HG03460 (cell line): ENCODE results near the gene SLC66A1.

Experiments
- ATAC-seq: cut with Tn5 transposase; IDR thresholded peaks from one replicate; pipeline ENCODE4 v1.9.1; 2021; ENCODE audit not compliant: unreplicated experiment

SLC66A1 gene

DNA sequence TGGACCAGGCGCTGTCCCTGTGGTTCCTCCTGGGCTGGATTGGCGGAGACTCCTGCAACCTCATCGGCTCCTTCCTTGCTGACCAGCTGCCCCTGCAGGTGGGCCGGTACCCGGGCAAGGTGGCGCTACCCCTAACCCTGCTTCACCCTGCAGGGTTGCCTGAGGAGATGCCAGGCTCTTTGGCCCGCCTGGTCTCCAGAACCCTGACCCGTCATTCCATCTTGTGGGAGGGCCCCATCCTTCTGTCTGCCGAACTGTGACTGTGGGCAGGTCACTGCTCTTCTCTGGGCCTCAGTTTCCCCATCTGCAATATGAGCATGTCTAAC lies 12.5 kb downstream of the SLC66A1 start:
- no peak for ATAC-seq

GRCh38 chr1:19325368-19325957 lies 13.3 kb downstream of the SLC66A1 start:
- ATAC-seq = no peak

- no peak for ATAC-seq
These were observed 14.0 kb downstream of the SLC66A1 start for GRCh38 chr1:19325958-19326747.

- no peak for ATAC-seq
These were observed 14.6 kb downstream of the SLC66A1 start for GRCh38 chr1:19326748-19327065.

DNA sequence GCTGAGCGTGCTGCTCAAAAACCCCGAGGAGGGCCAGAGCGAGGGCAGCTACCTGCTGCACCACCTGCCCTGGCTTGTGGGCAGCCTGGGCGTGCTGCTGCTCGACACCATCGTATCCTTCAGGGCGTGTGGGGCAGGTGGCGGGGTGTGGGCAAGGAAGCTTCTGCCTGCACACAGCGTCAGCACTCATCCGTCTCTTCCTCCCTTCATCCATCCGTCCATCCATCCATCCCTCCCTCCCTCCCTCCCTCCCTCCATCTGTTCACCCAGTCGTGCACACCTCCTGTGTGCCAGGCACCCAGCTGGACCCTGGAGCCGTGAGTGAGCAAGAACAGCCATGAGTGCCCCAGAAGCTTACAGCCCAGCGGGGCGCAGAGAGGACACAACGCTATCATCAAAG lies 15.2 kb downstream of the SLC66A1 start:
- ATAC-seq = no peak

DNA sequence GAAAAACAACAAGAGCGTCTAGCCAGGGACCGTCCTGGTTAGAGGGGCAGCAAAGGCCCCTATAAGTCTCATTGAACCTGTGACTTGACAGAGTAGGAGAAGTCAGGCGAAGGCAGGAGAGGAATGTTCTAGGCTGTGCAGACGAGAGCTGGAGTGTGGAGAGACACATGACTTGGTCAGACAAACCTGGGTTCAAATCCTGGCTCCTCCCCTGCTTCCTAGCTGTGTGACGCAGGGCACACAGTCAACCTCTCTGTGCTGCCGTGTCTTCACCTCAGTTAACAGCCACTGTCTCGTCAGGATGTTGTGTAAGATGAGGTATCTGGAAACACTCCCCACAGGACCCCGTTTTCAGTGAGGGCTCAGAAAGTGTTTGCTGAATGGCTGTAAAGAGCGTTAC lies 15.6 kb downstream of the SLC66A1 start:
- no peak for ATAC-seq

GRCh38 chr1:19328486-19328885 lies 16.4 kb downstream of the SLC66A1 start:
- ATAC-seq = no peak

DNA sequence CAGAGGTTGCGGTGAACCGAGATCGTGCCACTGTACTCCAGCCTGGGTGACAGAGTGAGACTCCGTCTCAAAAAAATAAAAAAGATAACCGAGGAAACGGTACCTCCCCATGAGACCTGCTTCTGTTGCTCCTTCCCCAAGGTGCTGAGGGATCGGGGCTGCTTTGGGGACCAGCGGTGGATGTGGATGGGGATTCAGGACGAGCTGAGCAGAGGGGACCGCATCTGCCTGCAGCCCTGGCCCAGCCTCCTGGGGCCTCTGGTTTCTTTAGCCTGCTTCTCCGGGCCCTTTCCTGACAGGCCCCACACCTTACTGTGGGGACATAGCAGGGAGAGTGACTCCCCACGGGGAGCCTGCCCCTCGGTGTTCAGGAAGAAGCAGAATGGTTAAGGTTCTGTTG lies 17.1 kb downstream of the SLC66A1 start:
- no peak for ATAC-seq

DNA sequence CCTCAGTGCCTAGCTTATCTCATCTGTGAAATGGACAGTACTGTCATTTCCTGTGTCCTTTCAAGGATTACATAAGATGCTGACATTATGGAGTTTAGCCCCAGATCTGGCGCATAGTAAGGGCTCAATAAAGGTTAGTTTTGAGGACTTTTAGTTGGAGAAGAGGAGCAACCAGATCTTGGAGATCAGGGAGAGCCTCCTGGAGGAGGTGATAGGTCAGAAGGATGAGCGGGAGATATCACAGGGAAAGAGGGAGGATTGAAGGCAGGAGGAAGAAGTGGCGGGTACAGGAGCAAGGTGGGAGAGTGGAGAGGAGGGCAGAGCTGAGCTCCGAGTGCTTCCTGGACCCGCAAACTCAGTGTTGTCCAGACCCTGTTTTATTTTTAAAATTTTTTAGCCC lies 17.5 kb downstream of the SLC66A1 start:
- no peak for ATAC-seq

DNA sequence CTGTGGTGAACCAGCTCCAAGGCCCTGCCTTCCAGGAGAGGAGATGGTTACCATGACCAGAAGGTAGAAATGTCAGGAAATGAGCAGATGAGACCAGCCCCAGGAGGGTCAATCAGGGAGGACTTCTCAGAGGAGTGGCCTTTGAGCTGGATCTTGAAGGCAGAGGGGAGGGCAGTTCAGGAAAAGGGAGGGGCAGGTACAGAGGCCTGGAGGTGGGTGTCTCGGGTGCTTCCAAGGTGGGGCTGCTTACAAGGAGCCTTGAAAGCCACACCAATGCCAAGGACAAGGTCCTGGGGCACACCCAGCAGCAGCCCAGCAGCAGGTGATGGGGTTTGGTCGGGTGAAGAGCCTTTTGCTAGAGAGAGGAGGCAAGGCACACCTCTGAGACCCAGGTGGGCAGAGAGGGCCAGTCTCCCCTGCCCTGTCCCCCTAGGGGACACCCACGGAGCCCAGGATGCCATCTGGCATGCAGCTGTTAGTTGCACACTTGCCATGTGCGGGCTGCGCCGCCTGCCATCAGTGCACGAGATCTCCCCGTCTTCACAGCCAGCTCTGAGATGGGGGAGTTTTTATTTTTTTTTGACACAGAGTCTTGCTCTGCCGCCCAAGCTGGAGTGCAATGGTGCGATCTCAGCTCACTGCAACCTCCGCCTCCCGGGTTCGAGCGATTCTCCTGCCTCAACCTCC lies 18.5 kb downstream of the SLC66A1 start:
- no peak for ATAC-seq

- ATAC-seq = no peak
These were observed 19.2 kb downstream of the SLC66A1 start for GRCh38 chr1:19331262-19331878.

GRCh38 chr1:19332832-19333231 lies 20.7 kb downstream of the SLC66A1 start:
- ATAC-seq = no peak

DNA sequence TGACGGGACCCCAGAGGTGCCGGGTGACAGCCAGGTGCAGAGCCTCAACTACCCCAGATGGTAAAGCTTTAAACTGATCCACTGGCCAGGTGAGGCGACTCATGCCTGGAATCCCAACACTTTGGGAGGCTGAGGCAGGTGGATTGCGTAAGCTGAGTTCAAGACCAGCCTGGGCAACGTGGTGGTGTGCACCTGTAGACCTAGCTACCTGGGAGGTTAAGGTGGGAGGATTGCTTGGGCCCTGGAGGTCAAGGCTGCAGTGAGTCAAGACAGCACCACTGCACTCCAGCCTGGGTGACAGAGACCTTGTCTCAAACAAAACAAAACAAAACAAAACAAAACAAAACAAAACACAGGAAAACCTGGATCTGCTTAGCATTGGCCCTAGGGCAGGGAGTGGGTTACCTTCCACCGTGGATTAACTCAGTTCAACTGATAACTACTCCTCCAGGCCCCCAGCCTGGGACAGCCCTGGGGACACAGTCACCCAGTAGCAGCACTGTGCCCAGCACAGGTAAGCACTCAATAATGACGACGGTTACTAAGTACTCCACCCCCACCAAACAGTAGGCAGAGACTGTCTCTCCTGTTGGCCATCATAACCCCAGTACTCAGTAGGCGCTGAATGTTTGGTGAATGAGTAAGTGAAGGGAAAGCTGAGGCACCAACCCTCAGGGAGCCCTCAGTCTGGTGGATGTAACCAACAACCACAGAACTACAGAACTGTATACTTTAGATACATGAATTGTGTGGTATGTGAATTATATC lies 21.6 kb downstream of the SLC66A1 start:
- ATAC-seq = no peak

DNA sequence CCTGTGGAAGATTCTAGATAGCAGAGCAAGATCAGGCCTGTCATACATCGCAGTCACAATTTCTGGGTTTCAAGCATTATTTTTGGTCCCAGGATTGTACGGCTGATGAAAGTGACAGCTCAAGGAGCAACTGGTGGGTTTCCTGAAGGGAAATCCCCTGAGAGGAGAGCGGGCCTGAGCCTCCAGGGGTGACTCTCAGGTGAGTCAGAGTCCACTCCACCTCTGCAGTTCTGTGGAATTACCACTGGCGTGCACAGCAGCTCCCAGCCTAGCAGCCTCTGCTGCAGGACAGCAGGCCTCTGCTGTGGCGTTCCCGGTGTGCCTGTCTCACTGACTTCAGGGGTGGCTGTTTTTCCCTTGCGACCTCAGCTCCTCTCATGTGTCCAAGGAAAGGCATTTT lies 24.4 kb downstream of the SLC66A1 start:
- no peak for ATAC-seq

- ATAC-seq = no peak
These were observed 25.2 kb downstream of the SLC66A1 start for GRCh38 chr1:19337289-19337688.

- ATAC-seq = no peak
These were observed 26.2 kb downstream of the SLC66A1 start for GRCh38 chr1:19338323-19338762.

- no peak for ATAC-seq
These were observed 27.2 kb downstream of the SLC66A1 start for GRCh38 chr1:19339214-19339861.

- no peak for ATAC-seq
These were observed 28.3 kb downstream of the SLC66A1 start for GRCh38 chr1:19340387-19340937.

DNA sequence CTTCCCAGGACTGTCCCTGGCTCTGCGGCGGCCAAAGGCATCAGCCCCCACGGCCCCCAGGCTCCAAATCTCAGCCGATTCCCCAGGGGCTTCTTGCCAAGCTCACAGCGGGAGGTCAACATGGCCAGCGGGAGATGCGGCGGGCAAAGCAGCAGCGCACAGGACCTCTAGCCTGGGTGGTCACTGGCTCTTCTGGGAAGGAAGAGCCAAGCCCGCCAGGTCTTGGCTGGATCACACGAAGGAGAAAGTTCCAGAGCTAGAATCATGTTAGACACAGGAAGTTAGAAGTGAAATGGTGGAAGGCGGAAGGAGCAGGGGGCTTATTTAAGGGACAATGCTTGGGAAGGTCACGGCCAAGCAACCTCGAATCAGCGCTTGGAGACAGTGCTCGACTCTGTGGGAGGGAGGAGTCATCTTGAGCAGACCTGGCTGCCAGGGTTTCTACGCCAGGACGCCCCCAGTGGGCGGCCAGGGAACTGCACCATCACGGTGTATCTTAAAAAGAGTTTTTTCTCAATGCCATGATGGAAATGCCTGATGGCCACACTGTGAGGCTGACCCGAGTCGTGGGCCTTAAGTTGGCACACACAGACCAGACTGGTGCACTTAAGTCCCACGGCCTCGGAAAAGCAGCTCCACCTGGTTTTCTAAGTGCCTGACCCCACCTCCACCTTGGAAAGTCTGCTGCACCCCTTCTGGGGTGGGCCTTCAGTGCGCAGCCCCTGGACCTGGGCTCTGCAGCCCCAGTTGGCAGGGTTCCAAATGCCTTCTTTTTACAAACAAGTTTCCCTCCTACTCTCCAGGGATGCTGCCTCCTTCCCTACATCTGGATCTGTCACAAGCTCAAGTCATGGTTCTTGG lies 29.3 kb downstream of the SLC66A1 start:
- ATAC-seq = no peak
